ENCODE results near the gene LRRC70. TPM values are rescaled to one million over a fixed set of nuclear protein-coding genes. Genes with fewer than 3 reads are reported as not detected.

The LRRC70 gene
- polyA plus RNA-seq, 1 donor from 2014 or later = 2.2 TPM

DNA sequence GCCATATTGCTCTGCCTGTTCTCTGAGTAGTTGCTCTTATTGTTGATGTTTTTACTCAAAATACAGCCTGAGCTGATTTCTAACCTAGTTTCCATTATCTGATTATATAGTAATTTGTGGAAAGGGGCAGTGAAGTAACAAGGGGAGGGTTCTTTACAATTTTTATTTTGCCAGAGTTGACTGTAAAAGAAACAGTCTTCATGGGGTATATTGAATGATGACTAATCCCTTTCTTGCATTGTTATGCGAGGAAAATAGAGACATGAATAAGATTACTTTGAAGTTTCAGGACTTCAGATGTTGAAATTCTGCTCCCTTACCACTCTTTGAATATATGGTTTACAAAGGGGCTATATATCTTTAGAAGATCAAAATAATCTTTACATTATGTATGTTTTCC is 9.1 kb upstream of the LRRC70 start:
- H3K9me2 ChIP-seq (ENCODE audit: insufficient read depth, low read length) = no peaks in the 10 kb centered on the region
- H3K9ac ChIP-seq (ENCODE audit: low read length) = no peak overlapping the region
- H4K20me1 ChIP-seq (ENCODE audit: insufficient read depth) = no peaks in the 10 kb centered on the region
- no peak overlapping the region for H3K4me3 ChIP-seq (ENCODE audit: low read length)
- no peaks in the 10 kb centered on the region for H3K27me3 ChIP-seq (ENCODE audit: insufficient read depth, low read depth, low read length)
- TF ChIP-seq EZH2 (IDR thresholded peaks at IDR 0.05; ENCODE audit: borderline replicate concordance, insufficient read depth, low read length, poor library complexity, severe bottlenecking) (no peak), MXI1 (conservative IDR thresholded peaks at IDR 0.05; ENCODE audit: poor library complexity, severe bottlenecking) (no peak), SMC3 (conservative IDR thresholded peaks at IDR 0.05; ENCODE audit: poor library complexity) (no peak), RAD21 (conservative IDR thresholded peaks at IDR 0.05) (no peak), EP300 (conservative IDR thresholded peaks at IDR 0.05; ENCODE audit: poor library complexity, severe bottlenecking) (no peak), POLR2AphosphoS5 (IDR thresholded peaks at IDR 0.05) (no peak), TAF1 (IDR thresholded peaks at IDR 0.05; ENCODE audit: low read depth) (no peak)
- TF ChIP-seq, protein P1, sequence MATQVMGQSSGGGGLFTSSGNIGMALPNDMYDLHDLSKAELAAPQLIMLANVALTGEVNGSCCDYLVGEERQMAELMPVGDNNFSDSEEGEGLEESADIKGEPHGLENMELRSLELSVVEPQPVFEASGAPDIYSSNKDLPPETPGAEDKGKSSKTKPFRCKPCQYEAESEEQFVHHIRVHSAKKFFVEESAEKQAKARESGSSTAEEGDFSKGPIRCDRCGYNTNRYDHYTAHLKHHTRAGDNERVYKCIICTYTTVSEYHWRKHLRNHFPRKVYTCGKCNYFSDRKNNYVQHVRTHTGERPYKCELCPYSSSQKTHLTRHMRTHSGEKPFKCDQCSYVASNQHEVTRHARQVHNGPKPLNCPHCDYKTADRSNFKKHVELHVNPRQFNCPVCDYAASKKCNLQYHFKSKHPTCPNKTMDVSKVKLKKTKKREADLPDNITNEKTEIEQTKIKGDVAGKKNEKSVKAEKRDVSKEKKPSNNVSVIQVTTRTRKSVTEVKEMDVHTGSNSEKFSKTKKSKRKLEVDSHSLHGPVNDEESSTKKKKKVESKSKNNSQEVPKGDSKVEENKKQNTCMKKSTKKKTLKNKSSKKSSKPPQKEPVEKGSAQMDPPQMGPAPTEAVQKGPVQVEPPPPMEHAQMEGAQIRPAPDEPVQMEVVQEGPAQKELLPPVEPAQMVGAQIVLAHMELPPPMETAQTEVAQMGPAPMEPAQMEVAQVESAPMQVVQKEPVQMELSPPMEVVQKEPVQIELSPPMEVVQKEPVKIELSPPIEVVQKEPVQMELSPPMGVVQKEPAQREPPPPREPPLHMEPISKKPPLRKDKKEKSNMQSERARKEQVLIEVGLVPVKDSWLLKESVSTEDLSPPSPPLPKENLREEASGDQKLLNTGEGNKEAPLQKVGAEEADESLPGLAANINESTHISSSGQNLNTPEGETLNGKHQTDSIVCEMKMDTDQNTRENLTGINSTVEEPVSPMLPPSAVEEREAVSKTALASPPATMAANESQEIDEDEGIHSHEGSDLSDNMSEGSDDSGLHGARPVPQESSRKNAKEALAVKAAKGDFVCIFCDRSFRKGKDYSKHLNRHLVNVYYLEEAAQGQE (IDR thresholded peaks at IDR 0.05; ENCODE audit: borderline replicate concordance) = no peak
- TF ChIP-seq, protein P2, sequence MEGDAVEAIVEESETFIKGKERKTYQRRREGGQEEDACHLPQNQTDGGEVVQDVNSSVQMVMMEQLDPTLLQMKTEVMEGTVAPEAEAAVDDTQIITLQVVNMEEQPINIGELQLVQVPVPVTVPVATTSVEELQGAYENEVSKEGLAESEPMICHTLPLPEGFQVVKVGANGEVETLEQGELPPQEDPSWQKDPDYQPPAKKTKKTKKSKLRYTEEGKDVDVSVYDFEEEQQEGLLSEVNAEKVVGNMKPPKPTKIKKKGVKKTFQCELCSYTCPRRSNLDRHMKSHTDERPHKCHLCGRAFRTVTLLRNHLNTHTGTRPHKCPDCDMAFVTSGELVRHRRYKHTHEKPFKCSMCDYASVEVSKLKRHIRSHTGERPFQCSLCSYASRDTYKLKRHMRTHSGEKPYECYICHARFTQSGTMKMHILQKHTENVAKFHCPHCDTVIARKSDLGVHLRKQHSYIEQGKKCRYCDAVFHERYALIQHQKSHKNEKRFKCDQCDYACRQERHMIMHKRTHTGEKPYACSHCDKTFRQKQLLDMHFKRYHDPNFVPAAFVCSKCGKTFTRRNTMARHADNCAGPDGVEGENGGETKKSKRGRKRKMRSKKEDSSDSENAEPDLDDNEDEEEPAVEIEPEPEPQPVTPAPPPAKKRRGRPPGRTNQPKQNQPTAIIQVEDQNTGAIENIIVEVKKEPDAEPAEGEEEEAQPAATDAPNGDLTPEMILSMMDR (IDR thresholded peaks at IDR 0.05; ENCODE audit: poor library complexity, severe bottlenecking) = no peak
- H3K9me3 ChIP-seq (ENCODE audit: low read length) = no peaks in the 10 kb centered on the region
- H3K4me2 ChIP-seq (ENCODE audit: low read length) = no peak overlapping the region
- no peaks in the 10 kb centered on the region for H3K36me3 ChIP-seq (ENCODE audit: insufficient read depth, low read length)
- H3K27ac ChIP-seq (ENCODE audit: low read length) = no peak overlapping the region
- H3F3A ChIP-seq (ENCODE audit: insufficient read depth, low read length, poor library complexity, severe bottlenecking) = no peaks in the 10 kb centered on the region
- H2AFZ ChIP-seq (ENCODE audit: low read depth, low read length) = no peak overlapping the region
- no peaks in the 10 kb centered on the region for H3K79me2 ChIP-seq (replicated peaks; ENCODE audit: insufficient read depth, low read length)

DNA sequence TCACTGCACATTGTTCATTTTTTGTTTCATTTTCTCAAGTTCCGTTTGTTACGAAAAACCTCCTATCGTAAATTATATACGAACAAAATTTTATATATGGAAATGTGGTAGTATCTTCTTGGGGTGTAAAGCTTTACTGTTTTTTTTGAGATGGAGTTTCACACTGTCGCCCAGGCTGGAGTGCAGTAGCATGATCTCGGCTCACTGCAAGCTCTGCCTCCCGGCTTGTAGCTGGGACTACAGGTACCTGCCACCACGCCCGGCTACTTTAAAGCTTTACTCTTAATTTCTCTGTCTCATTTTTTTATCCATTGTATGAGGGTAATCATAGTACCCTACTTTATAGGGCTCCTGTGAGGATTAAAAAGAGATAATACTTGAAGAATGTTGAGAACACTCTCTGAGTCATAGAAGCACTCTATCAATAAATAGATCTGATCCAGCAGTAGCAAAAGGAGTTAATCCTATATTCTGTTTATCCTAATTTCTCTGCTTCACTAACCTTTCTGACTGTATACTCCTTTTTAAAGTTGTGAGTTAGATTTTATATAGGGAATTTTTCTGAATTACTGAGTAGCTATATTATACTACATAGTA is 5.6 kb upstream of the LRRC70 start:
- Histone ChIP-seq H3K9me2 (ENCODE audit: insufficient read depth, low read length) (no peaks in the 10 kb centered on the region), H4K20me1 (ENCODE audit: insufficient read depth) (no peaks in the 10 kb centered on the region), H3K4me3 (ENCODE audit: low read length) (no peak overlapping the region), H3F3A (ENCODE audit: insufficient read depth, low read length, poor library complexity, severe bottlenecking) (no peaks in the 10 kb centered on the region), H3K4me2 (ENCODE audit: low read length) (no peak overlapping the region), H3K27me3 (ENCODE audit: insufficient read depth, low read depth, low read length) (no peaks in the 10 kb centered on the region), H3K27ac (ENCODE audit: low read length) (no peak overlapping the region), H3K79me2 (replicated peaks; ENCODE audit: insufficient read depth, low read length) (no peaks in the 10 kb centered on the region), H3K9ac (ENCODE audit: low read length) (no peak overlapping the region), H2AFZ (ENCODE audit: low read depth, low read length) (no peak overlapping the region), H3K9me3 (ENCODE audit: low read length) (no peaks in the 10 kb centered on the region), H3K36me3 (ENCODE audit: insufficient read depth, low read length) (no peaks in the 10 kb centered on the region)
- TF ChIP-seq TAF1 (IDR thresholded peaks at IDR 0.05; ENCODE audit: low read depth) (no peak), EZH2 (IDR thresholded peaks at IDR 0.05; ENCODE audit: borderline replicate concordance, insufficient read depth, low read length, poor library complexity, severe bottlenecking) (no peak), EP300 (conservative IDR thresholded peaks at IDR 0.05; ENCODE audit: poor library complexity, severe bottlenecking) (no peak), RAD21 (conservative IDR thresholded peaks at IDR 0.05) (no peak), POLR2AphosphoS5 (IDR thresholded peaks at IDR 0.05) (no peak), MXI1 (conservative IDR thresholded peaks at IDR 0.05; ENCODE audit: poor library complexity, severe bottlenecking) (no peak)
- TF ChIP-seq, protein P1 (IDR thresholded peaks at IDR 0.05; ENCODE audit: borderline replicate concordance) = no peak
